ENCODE measurements around the gene MMP8.
"Not testable (repeated sequence)": the region's sequence is repeated elsewhere in the genome, so short reads cannot be mapped to it uniquely, and the experiment has no call there.

Gene MMP8

DNA sequence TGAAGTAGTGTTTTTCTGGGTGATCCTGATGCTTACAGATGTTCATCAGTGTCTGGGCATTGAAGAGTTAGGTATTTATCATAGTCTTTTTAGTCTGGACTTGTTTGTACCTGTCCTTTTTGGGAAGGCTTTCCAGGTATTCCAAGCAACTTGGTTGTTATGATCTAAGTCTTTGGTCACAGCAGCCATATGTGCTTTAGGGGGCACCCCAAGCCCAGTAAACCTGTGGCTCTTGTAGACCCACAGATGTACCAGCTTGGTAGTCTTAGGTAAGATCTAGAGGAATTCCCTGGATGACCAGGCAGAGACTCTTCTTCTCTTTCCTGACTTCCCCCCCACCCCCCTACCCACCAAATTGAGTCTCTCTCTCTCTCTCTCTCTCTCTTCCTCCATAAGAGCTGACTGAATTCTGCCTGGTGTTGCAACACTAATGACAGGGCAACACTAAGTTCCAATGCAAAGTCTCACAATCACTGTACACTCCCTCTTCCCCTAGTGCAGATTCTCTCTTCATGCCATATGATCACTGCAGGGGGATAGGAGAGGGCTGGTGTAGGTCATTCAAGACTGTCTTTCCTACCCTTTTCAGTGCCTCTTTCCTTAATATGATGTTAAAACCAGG, 24.5 kb upstream of the MMP8 start:
- H3K36me3 ChIP-seq (ENCODE audit: control insufficient read depth, insufficient read depth, low read length): no peaks in the 10 kb centered on the region
- H3K27ac ChIP-seq (ENCODE audit: low read depth, low read length): no peak overlapping the region
- H3K4me3 ChIP-seq (ENCODE audit: low read length): no peak overlapping the region

DNA sequence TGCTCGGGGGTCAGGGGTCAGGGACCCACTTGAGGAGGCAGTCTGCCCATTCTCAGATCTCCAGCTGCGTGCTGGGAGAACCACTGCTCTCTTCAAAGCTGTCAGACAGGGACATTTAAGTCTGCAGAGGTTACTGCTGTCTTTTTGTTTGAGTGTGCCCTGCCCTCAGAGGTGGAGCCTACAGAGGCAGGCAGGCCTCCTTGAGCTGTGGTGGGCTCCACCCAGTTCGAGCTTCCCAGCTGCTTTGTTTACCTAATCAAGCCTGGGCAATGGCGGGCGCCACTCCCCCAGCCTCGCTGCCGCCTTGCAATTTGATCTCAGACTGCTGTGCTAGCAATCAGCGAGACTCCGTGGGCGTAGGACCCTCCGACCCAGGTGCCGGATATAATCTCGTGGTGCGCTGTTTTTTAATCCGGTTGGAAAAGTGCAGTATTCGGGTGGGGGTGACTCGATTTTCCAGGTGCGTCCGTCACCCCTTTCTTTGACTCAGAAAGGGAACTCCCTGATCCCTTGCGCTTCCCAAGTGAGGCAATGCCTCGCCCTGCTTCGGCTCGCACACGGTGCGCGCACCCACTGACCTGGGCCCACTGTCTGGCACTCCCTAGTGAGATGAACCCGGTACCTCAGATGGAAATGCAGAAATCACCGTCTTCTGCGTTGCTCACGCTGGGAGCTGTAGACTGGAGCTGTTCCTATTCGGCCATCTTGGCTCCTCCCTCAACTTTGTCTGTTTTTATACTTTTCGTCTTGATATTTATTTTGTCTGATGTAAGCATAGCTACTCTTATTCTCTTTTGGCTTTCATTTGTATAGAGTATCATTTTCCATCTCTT, 22.2 kb upstream of the MMP8 start:
- H3K9ac ChIP-seq (ENCODE audit: low read length); H3K4me1 ChIP-seq (ENCODE audit: control insufficient read depth, insufficient read depth, low read length); H3K4me3 ChIP-seq (ENCODE audit: low read length); H3K36me3 ChIP-seq (ENCODE audit: control insufficient read depth, insufficient read depth, low read length); H3K27ac ChIP-seq (ENCODE audit: low read depth, low read length); H3K27me3 ChIP-seq (ENCODE audit: control insufficient read depth, insufficient read depth, low read length): not testable (repeated sequence)

More for the DNA sequence above, 24.5 kb upstream of the MMP8 start:
- H3K9ac ChIP-seq (ENCODE audit: low read length): no peak overlapping the region
- no peaks in the 10 kb centered on the region for H3K27me3 ChIP-seq (ENCODE audit: control insufficient read depth, insufficient read depth, low read length)
- no peaks in the 10 kb centered on the region for H3K4me1 ChIP-seq (ENCODE audit: control insufficient read depth, insufficient read depth, low read length)

DNA sequence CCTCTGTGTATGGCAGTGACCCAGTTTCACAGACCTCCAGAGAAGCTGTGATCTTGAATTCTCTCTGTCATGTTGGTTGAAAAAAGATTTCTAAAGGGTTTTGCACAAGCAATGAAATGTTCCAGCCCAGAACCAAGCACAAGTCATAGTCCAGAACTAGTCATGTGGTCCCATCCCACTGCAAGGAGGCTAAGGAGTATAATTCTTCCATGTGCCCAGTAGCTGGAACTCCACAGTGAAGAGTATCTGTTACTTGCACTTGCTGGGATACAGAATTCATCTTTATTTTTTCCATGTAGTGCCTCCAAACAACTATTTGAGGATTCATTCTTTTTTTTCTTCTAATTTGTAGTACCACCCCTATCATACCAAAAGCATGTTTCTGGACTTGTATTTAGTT, 9.9 kb upstream of the MMP8 start:
- Histone ChIP-seq H3K9ac (ENCODE audit: low read length) (no peak overlapping the region), H3K4me3 (ENCODE audit: low read length) (no peak overlapping the region), H3K36me3 (ENCODE audit: control insufficient read depth, insufficient read depth, low read length) (no peaks in the 10 kb centered on the region), H3K27me3 (ENCODE audit: control insufficient read depth, insufficient read depth, low read length) (peaks cover 2% of the 10 kb centered on the region), H3K4me1 (ENCODE audit: control insufficient read depth, insufficient read depth, low read length) (no peaks in the 10 kb centered on the region), H3K27ac (ENCODE audit: low read depth, low read length) (no peak overlapping the region)

GRCh38 chr11:102733232-102733875, 8.6 kb upstream of the MMP8 start:
- no peak overlapping the region for H3K4me3 ChIP-seq (ENCODE audit: low read length)
- no peaks in the 10 kb centered on the region for H3K4me1 ChIP-seq (ENCODE audit: control insufficient read depth, insufficient read depth, low read length)
- H3K27me3 ChIP-seq (ENCODE audit: control insufficient read depth, insufficient read depth, low read length): peaks cover 2% of the 10 kb centered on the region
- H3K36me3 ChIP-seq (ENCODE audit: control insufficient read depth, insufficient read depth, low read length): no peaks in the 10 kb centered on the region
- H3K27ac ChIP-seq (ENCODE audit: low read depth, low read length): no peak overlapping the region
- no peak overlapping the region for H3K9ac ChIP-seq (ENCODE audit: low read length)

DNA sequence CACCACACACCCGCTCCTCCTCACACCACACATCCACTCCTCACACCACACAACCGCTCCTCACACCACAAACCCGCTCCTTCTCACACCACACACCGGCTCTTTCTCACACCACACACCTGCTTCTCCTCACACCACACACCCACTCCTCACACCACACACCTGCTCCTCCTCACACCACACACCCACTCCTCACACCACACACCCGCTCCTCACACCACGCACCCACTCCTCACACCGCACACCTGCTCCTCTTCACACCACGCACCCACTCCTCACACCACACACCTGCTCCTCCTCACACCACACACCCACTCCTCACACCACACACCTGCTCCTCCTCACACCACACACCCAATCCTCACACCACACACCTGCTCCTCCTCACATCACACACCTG, 6.2 kb upstream of the MMP8 start:
- not testable (repeated sequence) for H3K27ac ChIP-seq (ENCODE audit: low read depth, low read length); H3K4me3 ChIP-seq (ENCODE audit: low read length); H3K36me3 ChIP-seq (ENCODE audit: control insufficient read depth, insufficient read depth, low read length); H3K27me3 ChIP-seq (ENCODE audit: control insufficient read depth, insufficient read depth, low read length); H3K9ac ChIP-seq (ENCODE audit: low read length); H3K4me1 ChIP-seq (ENCODE audit: control insufficient read depth, insufficient read depth, low read length)

GRCh38 chr11:102729849-102730815, 5.4 kb upstream of the MMP8 start:
- peaks cover 2% of the 10 kb centered on the region for H3K27me3 ChIP-seq (ENCODE audit: control insufficient read depth, insufficient read depth, low read length)
- H3K4me3 ChIP-seq (ENCODE audit: low read length): no peak overlapping the region
- no peaks in the 10 kb centered on the region for H3K36me3 ChIP-seq (ENCODE audit: control insufficient read depth, insufficient read depth, low read length)
- no peak overlapping the region for H3K9ac ChIP-seq (ENCODE audit: low read length)
- H3K27ac ChIP-seq (ENCODE audit: low read depth, low read length): no peak overlapping the region
- H3K4me1 ChIP-seq (ENCODE audit: control insufficient read depth, insufficient read depth, low read length): no peaks in the 10 kb centered on the region

DNA sequence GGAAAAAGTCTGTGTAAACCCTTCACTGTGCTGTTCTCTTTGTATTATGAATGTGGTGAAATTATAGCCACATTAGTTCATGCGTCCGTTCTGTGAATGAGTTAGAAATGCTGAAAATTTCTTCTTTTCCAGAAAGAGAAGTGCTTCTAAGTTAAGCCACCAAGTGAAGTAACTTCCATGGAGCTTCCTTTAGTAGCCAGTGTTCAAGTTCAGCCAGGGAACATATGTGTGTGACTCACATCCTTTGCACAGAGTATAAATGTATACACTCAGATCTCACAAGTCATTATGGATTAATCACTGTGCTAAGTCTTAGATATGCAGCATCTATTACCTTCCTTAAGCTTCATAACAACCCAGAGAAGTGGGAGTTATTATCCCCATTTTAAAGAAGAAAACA, 3.1 kb upstream of the MMP8 start:
- no peaks in the 10 kb centered on the region for H3K36me3 ChIP-seq (ENCODE audit: control insufficient read depth, insufficient read depth, low read length)
- H3K4me3 ChIP-seq (ENCODE audit: low read length): no peak overlapping the region
- H3K9ac ChIP-seq (ENCODE audit: low read length): no peak overlapping the region
- H3K27ac ChIP-seq (ENCODE audit: low read depth, low read length): no peak overlapping the region
- peaks cover 2% of the 10 kb centered on the region for H3K27me3 ChIP-seq (ENCODE audit: control insufficient read depth, insufficient read depth, low read length)
- H3K4me1 ChIP-seq (ENCODE audit: control insufficient read depth, insufficient read depth, low read length): no peaks in the 10 kb centered on the region

DNA sequence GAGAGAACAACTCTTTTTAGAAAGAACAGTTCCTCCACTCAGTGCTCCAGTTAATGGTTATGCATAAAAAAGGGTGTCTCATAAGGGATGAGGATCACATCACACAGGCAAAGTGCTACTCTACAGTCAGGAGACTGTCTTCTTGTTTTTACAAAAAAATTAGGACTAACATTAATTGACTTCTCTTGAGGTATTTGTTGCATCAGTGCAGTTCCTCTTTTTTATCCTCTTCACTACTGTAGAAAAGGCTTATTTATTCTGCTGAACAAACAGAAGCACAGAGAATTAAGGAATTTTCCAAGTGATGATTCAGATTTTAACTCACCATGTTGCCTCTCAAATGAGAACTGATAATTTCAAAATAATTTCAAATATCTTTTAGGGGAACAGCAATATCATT, 1.9 kb downstream of the MMP8 start:
- Histone ChIP-seq H3K27me3 (ENCODE audit: control insufficient read depth, insufficient read depth, low read length) (no peaks in the 10 kb centered on the region), H3K27ac (ENCODE audit: low read depth, low read length) (no peak overlapping the region), H3K36me3 (ENCODE audit: control insufficient read depth, insufficient read depth, low read length) (no peaks in the 10 kb centered on the region), H3K4me3 (ENCODE audit: low read length) (no peak overlapping the region), H3K9ac (ENCODE audit: low read length) (no peak overlapping the region), H3K4me1 (ENCODE audit: control insufficient read depth, insufficient read depth, low read length) (no peaks in the 10 kb centered on the region)

DNA sequence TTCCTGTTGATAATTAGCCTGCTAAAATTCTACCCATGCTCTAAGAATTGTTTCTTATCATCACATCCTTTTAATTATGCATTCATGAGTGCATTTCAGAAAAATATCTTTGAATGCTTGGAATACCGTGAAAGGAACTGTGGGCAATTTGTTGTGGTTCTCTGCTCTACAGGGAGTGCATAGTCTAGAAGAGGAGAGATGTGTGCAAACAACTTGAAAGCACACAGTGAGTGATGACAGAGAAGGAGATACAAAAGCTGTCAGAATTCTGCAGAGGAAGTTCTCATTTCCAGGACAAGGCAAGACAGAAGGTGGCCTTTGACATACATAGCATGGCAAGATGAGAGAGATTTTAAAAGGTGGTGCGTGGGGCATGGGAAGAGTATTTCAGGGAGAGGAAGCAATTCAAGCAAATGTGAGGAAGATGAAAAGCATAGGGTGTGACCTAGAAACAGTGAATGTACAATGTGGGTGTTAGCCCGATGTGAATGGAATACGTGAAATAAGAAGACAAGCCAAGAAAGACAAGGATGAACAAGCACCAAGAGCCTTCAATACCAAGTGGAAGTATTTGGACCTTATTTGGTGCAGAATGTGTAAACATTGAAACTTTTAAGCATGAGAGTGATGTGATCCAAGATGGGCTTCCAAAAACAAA, 5.0 kb downstream of the MMP8 start:
- no peak overlapping the region for H3K27ac ChIP-seq (ENCODE audit: low read depth, low read length)
- H3K4me3 ChIP-seq (ENCODE audit: low read length): no peak overlapping the region
- no peak overlapping the region for H3K9ac ChIP-seq (ENCODE audit: low read length)
- H3K27me3 ChIP-seq (ENCODE audit: control insufficient read depth, insufficient read depth, low read length): no peaks in the 10 kb centered on the region
- no peaks in the 10 kb centered on the region for H3K36me3 ChIP-seq (ENCODE audit: control insufficient read depth, insufficient read depth, low read length)
- H3K4me1 ChIP-seq (ENCODE audit: control insufficient read depth, insufficient read depth, low read length): no peaks in the 10 kb centered on the region

GRCh38 chr11:102717280-102717679, 7.5 kb downstream of the MMP8 start:
- no peaks in the 10 kb centered on the region for H3K36me3 ChIP-seq (ENCODE audit: control insufficient read depth, insufficient read depth, low read length)
- no peak overlapping the region for H3K9ac ChIP-seq (ENCODE audit: low read length)
- no peaks in the 10 kb centered on the region for H3K4me1 ChIP-seq (ENCODE audit: control insufficient read depth, insufficient read depth, low read length)
- H3K27ac ChIP-seq (ENCODE audit: low read depth, low read length): no peak overlapping the region
- no peak overlapping the region for H3K4me3 ChIP-seq (ENCODE audit: low read length)
- no peaks in the 10 kb centered on the region for H3K27me3 ChIP-seq (ENCODE audit: control insufficient read depth, insufficient read depth, low read length)

- no peaks in the 10 kb centered on the region for H3K27me3 ChIP-seq (ENCODE audit: control insufficient read depth, insufficient read depth, low read length)
- H3K4me3 ChIP-seq (ENCODE audit: low read length): no peak overlapping the region
- H3K27ac ChIP-seq (ENCODE audit: low read depth, low read length): no peak overlapping the region
- no peaks in the 10 kb centered on the region for H3K4me1 ChIP-seq (ENCODE audit: control insufficient read depth, insufficient read depth, low read length)
- no peaks in the 10 kb centered on the region for H3K36me3 ChIP-seq (ENCODE audit: control insufficient read depth, insufficient read depth, low read length)
- H3K9ac ChIP-seq (ENCODE audit: low read length): no peak overlapping the region
Observed at GRCh38 chr11:102716527-102716926, 8.2 kb downstream of the MMP8 start.

Data from rectal smooth muscle tissue (tissue), 1 donor.